Lower leg skin (tissue), 3 donors: Measurements from ENCODE around the gene NKAIN4.

Source experiments
- POLR2A ChIP-seq, 2 donors: fragments of 450-650 bp; IDR thresholded peaks; one replicate each; pipeline ENCODE4 v1.6.1; 2016 to 2017; ENCODE audit warnings: antibody characterized with exemption in 2 of 2, mild to moderate bottlenecking in 1 of 2, moderate library complexity in 1 of 2
- TF ChIP-seq, protein P1 (sequence below), 3 donors: fragments of 450-650 bp; IDR thresholded peaks; one replicate each; pipeline ENCODE4 v1.5.1; 2016; ENCODE audit warnings: antibody characterized with exemption in 3 of 3, mild to moderate bottlenecking in 3 of 3, moderate library complexity in 2 of 3

DNA sequence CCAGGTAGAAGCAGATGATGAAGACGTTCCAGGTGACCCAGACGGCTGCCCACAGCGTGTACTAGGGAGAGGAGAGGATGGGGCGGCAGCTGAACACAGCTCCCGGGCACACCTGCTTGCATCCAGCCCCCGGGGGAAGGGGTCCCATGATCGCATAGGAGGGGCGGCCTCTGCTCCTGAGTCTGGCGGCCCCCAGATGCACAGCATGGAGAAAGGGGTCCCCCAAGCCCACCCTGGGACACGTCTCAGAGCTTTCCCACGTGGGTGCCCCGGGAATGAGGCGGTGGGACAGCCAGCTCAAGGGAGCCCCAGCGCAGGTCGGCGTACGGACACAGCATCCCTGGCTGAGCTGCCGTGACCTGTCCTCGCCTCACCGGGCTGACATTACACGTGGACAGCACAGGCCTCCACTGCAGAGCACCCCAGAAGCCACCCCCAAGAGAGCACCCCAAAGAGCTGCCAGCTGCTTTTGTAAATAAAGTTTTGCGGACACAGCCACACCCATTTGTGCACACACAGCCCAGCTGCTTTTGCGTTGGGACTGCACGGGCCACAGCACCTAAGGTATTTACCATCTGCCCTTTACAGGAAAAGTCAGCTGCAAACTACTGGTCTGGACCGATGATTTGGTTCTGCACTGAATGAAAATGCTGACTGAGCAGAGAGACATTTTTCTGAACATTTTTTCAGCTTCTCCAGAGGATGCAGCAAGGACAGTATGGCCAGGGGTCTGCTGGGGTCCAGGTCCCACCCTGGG, 5.2 kb downstream of the NKAIN4 start:
- TF ChIP-seq, protein P1, sequence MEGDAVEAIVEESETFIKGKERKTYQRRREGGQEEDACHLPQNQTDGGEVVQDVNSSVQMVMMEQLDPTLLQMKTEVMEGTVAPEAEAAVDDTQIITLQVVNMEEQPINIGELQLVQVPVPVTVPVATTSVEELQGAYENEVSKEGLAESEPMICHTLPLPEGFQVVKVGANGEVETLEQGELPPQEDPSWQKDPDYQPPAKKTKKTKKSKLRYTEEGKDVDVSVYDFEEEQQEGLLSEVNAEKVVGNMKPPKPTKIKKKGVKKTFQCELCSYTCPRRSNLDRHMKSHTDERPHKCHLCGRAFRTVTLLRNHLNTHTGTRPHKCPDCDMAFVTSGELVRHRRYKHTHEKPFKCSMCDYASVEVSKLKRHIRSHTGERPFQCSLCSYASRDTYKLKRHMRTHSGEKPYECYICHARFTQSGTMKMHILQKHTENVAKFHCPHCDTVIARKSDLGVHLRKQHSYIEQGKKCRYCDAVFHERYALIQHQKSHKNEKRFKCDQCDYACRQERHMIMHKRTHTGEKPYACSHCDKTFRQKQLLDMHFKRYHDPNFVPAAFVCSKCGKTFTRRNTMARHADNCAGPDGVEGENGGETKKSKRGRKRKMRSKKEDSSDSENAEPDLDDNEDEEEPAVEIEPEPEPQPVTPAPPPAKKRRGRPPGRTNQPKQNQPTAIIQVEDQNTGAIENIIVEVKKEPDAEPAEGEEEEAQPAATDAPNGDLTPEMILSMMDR (IDR thresholded peaks at IDR 0.05) = no peak
- TF ChIP-seq POLR2A (IDR thresholded peaks at IDR 0.05) = no peak
